Measurements from ENCODE around the gene NLRP4. TPM values are rescaled to one million over a fixed set of nuclear protein-coding genes. Genes with fewer than 3 reads are reported as not detected.

NLRP4 gene
- total RNA-seq, 1 experiment from 2014 or later = 0.15 TPM

DNA sequence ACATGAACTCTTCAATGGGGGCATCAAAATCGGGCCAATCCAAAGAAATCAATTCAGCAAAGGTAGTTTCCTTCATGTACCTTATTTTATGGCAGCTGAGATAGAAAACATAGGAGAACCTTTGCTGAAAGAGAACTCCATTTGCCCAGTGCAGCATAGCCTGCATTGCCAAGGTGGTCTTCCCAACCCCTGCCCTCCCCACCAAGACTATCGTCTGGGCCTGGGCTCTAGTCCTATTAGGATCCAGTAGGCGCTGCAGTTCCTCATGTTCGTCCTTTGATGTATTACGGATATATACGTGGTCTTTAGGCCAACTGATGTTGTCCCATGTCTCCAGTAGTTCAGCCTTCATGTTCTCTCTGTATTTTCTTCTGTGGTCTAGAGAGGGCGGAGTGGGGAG, 76.6 kb downstream of the NLRP4 start:
- POLR2A ChIA-PET (ENCODE audit: low non-redundant PET) = no interaction called here
- peaks cover 21% of the 10 kb centered on the region for H3K27me3 ChIP-seq (replicated peaks; ENCODE audit: insufficient read depth, low read depth, low read length, poor library complexity)
- BruUV-seq (replicated peaks) = no TSS peak

DNA sequence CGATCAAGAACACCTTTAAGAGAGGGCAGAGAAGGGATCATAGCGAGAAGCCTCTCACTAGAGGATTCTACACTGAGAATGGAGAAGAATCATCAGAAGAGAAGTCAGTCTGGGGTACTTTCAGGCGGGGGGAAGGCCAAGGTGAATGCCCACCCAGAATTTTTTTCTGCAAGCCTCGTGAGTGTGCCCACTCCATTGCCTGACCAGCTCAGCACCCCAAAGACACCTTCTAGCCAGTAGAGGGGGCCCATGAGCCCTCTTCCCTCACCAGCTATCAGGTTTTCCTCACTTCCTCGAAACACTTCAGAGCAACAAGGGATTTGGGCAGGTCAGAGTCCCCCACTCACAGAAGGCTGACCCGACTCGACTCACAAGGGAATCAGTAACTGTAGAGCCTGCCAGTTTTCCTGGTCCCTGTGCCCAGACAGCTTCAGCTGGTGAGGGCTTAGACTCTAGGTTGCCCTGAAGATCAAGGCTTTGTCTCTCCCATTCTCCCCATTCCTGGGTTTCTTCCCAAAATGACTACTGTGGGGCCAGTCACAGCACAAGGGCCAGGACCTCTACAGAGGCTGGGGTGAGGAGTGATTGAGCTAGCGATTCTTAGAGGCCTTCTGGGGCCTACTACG, 77.4 kb downstream of the NLRP4 start:
- peaks cover 21% of the 10 kb centered on the region for H3K27me3 ChIP-seq (replicated peaks; ENCODE audit: insufficient read depth, low read depth, low read length, poor library complexity)
- H3K36me3 ChIP-seq (ENCODE audit: insufficient read depth, low read length, poor library complexity, severe bottlenecking) = no peaks in the 10 kb centered on the region
- no peaks in the 10 kb centered on the region for H3K9me3 ChIP-seq (ENCODE audit: low read depth, low read length, poor library complexity, severe bottlenecking)
- no peaks in the 10 kb centered on the region for H3K4me1 ChIP-seq (ENCODE audit: insufficient read depth, low read length, poor library complexity, severe bottlenecking)
- no peak for TF ChIP-seq EZH2 (IDR thresholded peaks at IDR 0.05; ENCODE audit: borderline replicate concordance, low read depth, low read length, poor library complexity, severe bottlenecking)
- TF ChIP-seq, protein P1, sequence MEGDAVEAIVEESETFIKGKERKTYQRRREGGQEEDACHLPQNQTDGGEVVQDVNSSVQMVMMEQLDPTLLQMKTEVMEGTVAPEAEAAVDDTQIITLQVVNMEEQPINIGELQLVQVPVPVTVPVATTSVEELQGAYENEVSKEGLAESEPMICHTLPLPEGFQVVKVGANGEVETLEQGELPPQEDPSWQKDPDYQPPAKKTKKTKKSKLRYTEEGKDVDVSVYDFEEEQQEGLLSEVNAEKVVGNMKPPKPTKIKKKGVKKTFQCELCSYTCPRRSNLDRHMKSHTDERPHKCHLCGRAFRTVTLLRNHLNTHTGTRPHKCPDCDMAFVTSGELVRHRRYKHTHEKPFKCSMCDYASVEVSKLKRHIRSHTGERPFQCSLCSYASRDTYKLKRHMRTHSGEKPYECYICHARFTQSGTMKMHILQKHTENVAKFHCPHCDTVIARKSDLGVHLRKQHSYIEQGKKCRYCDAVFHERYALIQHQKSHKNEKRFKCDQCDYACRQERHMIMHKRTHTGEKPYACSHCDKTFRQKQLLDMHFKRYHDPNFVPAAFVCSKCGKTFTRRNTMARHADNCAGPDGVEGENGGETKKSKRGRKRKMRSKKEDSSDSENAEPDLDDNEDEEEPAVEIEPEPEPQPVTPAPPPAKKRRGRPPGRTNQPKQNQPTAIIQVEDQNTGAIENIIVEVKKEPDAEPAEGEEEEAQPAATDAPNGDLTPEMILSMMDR (conservative IDR thresholded peaks at IDR 0.05; ENCODE audit: low read depth, low read length) = peak; percentile 60
- POLR2A ChIA-PET (ENCODE audit: low non-redundant PET) = no interaction called here
- CTCF ChIA-PET = interaction anchor here (0.6 kb wide), 1 partner anchor 419 kb away, joined by 5 read pairs; no protein-coding TSS in a partner anchor
- no peak overlapping the region for H3K4me3 ChIP-seq (ENCODE audit: low read depth, low read length, poor library complexity, severe bottlenecking)
- DNase-seq (ENCODE audit: low spot score) = peak; percentile 25
- no TSS peak for BruUV-seq (replicated peaks)
- intact Hi-C loops (cut with micrococcal nuclease; ENCODE audit: unreplicated experiment) = no loop called here
- H3K27ac ChIP-seq (ENCODE audit: low read depth, low read length, poor library complexity, severe bottlenecking) = no peak overlapping the region

More for the DNA sequence above, 76.6 kb downstream of the NLRP4 start:
- no peak for DNase-seq (ENCODE audit: low spot score)
- no peaks in the 10 kb centered on the region for H3K9me3 ChIP-seq (ENCODE audit: low read depth, low read length, poor library complexity, severe bottlenecking)
- H3K36me3 ChIP-seq (ENCODE audit: insufficient read depth, low read length, poor library complexity, severe bottlenecking) = no peaks in the 10 kb centered on the region
- intact Hi-C loops (cut with micrococcal nuclease; ENCODE audit: unreplicated experiment) = no loop called here
- no peak for TF ChIP-seq EZH2 (IDR thresholded peaks at IDR 0.05; ENCODE audit: borderline replicate concordance, low read depth, low read length, poor library complexity, severe bottlenecking)
- TF ChIP-seq, protein P1 (conservative IDR thresholded peaks at IDR 0.05; ENCODE audit: low read depth, low read length) = no peak
- no peak overlapping the region for H3K4me3 ChIP-seq (ENCODE audit: low read depth, low read length, poor library complexity, severe bottlenecking)
- no peak overlapping the region for H3K27ac ChIP-seq (ENCODE audit: low read depth, low read length, poor library complexity, severe bottlenecking)
- H3K4me1 ChIP-seq (ENCODE audit: insufficient read depth, low read length, poor library complexity, severe bottlenecking) = no peaks in the 10 kb centered on the region
- CTCF ChIA-PET = no interaction called here

DNA sequence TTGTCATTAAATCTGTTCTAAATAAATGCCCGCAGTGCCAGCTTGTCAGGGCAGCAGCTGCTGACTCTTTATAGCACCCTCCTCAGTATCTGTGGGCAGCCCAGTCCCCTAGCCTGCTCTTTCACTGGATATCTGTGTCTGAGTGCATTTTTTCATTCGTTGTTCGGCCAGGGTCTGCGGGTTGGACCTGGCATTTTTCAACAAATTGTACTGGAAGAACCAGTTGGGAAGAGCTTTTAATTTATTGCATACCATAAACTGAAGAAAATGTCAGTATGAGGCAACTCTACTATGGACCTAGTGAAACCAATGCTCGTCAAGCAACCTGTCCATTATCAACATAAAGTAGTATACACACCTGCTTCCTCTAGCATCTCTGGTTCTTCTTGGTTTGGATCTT, 87.2 kb downstream of the NLRP4 start:
- ChIA-PET CTCF (no interaction called here), POLR2A (ENCODE audit: low non-redundant PET) (no interaction called here)
- no peak overlapping the region for H3K4me3 ChIP-seq (ENCODE audit: low read depth, low read length, poor library complexity, severe bottlenecking)
- TF ChIP-seq, protein P1 (conservative IDR thresholded peaks at IDR 0.05; ENCODE audit: low read depth, low read length) = no peak
- DNase-seq (ENCODE audit: low spot score) = no peak
- BruUV-seq (replicated peaks) = no TSS peak
- H3K9me3 ChIP-seq (ENCODE audit: low read depth, low read length, poor library complexity, severe bottlenecking) = no peaks in the 10 kb centered on the region
- no peak overlapping the region for H3K27ac ChIP-seq (ENCODE audit: low read depth, low read length, poor library complexity, severe bottlenecking)
- intact Hi-C loops (cut with micrococcal nuclease; ENCODE audit: unreplicated experiment) = no loop called here
- no peaks in the 10 kb centered on the region for H3K4me1 ChIP-seq (ENCODE audit: insufficient read depth, low read length, poor library complexity, severe bottlenecking)
- H3K36me3 ChIP-seq (ENCODE audit: insufficient read depth, low read length, poor library complexity, severe bottlenecking) = no peaks in the 10 kb centered on the region
- no peaks in the 10 kb centered on the region for H3K27me3 ChIP-seq (replicated peaks; ENCODE audit: insufficient read depth, low read depth, low read length, poor library complexity)
